Osteocyte (in vitro differentiated cells): ENCODE results near the gene ATXN10. TPM values are rescaled to one million over a fixed set of nuclear protein-coding genes. Genes with fewer than 3 reads are reported as not detected.

Experiments used
- DNase-seq: peaks from one replicate; pipeline ENCODE4 v3.0.0; 2021; ENCODE audit warnings: mixed read lengths; ENCODE audit not compliant: unreplicated experiment; ENCODE audit errors: extremely low spot score
- H3K27ac Mint-ChIP-seq: one replicate; pipeline ENCODE4 v1.8.0; 2021; ENCODE audit warnings: mild to moderate bottlenecking, mixed read lengths; ENCODE audit not compliant: unreplicated experiment
- H3K27me3 Mint-ChIP-seq: one replicate; pipeline ENCODE4 v1.8.0; 2021; ENCODE audit warnings: mixed read lengths; ENCODE audit not compliant: unreplicated experiment
- H3K36me3 Mint-ChIP-seq: one replicate; pipeline ENCODE4 v1.8.0; 2021; ENCODE audit warnings: mixed read lengths; ENCODE audit not compliant: unreplicated experiment
- H3K4me1 Mint-ChIP-seq: one replicate; pipeline ENCODE4 v1.8.0; 2021; ENCODE audit warnings: mixed read lengths; ENCODE audit not compliant: unreplicated experiment
- H3K4me3 Mint-ChIP-seq: one replicate; pipeline ENCODE4 v1.8.0; 2021; ENCODE audit warnings: mild to moderate bottlenecking, moderate library complexity, mixed read lengths; ENCODE audit not compliant: unreplicated experiment
- H3K9me3 Mint-ChIP-seq: one replicate; pipeline ENCODE4 v1.8.0; 2021; ENCODE audit warnings: mixed read lengths; ENCODE audit not compliant: unreplicated experiment
- total RNA-seq: library from RNA; stranded (reverse); gene quantifications from 2 replicates; pipeline ENCODE4 v1.2.1, GENCODE V29; 2021
- TF ChIP-seq, protein P1 (sequence below): fragments of 200-600 bp; sonication (generic); IDR thresholded peaks from 2 replicates; pipeline ENCODE4 v1.5.0; 2021; ENCODE audit warnings: antibody characterized with exemption, mild to moderate bottlenecking, moderate library complexity

The ATXN10 gene
- total RNA-seq, 1 donor from 2014 or later, result 164 TPM

- peaks cover 11% of the 10 kb centered on the region for H3K9me3 Mint-ChIP-seq
- H3K4me1 Mint-ChIP-seq, result peaks cover 10% of the 10 kb centered on the region
- peaks cover 12% of the 10 kb centered on the region for H3K27me3 Mint-ChIP-seq
- H3K4me3 Mint-ChIP-seq, result no peak overlapping the region
- TF ChIP-seq, protein P1, sequence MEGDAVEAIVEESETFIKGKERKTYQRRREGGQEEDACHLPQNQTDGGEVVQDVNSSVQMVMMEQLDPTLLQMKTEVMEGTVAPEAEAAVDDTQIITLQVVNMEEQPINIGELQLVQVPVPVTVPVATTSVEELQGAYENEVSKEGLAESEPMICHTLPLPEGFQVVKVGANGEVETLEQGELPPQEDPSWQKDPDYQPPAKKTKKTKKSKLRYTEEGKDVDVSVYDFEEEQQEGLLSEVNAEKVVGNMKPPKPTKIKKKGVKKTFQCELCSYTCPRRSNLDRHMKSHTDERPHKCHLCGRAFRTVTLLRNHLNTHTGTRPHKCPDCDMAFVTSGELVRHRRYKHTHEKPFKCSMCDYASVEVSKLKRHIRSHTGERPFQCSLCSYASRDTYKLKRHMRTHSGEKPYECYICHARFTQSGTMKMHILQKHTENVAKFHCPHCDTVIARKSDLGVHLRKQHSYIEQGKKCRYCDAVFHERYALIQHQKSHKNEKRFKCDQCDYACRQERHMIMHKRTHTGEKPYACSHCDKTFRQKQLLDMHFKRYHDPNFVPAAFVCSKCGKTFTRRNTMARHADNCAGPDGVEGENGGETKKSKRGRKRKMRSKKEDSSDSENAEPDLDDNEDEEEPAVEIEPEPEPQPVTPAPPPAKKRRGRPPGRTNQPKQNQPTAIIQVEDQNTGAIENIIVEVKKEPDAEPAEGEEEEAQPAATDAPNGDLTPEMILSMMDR, result no peak
- peaks cover 11% of the 10 kb centered on the region for H3K36me3 Mint-ChIP-seq
- no peak overlapping the region for H3K27ac Mint-ChIP-seq
- DNase-seq, result no peak
Measured at GRCh38 chr22:45868571-45869339, 197.1 kb downstream of the ATXN10 start.

DNA sequence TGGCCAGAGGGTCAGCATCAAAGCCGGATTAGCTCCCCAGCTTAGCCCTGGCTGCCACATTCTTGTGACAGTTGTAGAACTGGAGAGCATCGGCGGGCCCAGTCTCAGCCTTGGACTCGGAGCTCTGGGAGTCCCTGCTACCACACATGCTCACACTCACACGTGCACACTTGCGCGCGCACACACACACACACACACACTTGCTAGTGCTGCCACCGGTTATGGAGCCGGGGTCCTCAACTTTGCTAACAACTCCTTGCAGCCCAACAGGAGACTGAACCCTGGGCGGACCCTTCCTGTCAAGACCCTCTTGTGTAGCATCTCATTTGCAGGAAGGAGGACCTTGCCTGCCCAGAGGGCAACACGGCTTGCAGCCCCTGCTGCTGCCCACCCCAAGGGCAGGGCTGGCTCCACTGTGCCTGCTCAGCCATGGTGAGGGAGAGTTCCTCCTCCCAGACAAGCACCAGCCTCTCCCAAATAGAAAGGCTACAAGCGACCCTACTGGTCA, 197.8 kb downstream of the ATXN10 start:
- Mint-ChIP-seq H3K9me3 (peaks cover 15% of the 10 kb centered on the region), H3K4me3 (no peak overlapping the region), H3K4me1 (peaks cover 5% of the 10 kb centered on the region), H3K27me3 (peaks cover 12% of the 10 kb centered on the region), H3K36me3 (peaks cover 11% of the 10 kb centered on the region), H3K27ac (no peak overlapping the region)
- TF ChIP-seq, protein P1, result no peak
- DNase-seq, result no peak

- peak; percentile 63 for DNase-seq
- TF ChIP-seq, protein P1, result no peak
- H3K9me3 Mint-ChIP-seq, result peaks cover 15% of the 10 kb centered on the region
- H3K4me3 Mint-ChIP-seq, result no peak overlapping the region
- no peak overlapping the region for H3K27ac Mint-ChIP-seq
- H3K4me1 Mint-ChIP-seq, result no peaks in the 10 kb centered on the region
- peaks cover 12% of the 10 kb centered on the region for H3K27me3 Mint-ChIP-seq
- peaks cover 11% of the 10 kb centered on the region for H3K36me3 Mint-ChIP-seq
Measured at GRCh38 chr22:45870011-45870410, 198.4 kb downstream of the ATXN10 start.

DNA sequence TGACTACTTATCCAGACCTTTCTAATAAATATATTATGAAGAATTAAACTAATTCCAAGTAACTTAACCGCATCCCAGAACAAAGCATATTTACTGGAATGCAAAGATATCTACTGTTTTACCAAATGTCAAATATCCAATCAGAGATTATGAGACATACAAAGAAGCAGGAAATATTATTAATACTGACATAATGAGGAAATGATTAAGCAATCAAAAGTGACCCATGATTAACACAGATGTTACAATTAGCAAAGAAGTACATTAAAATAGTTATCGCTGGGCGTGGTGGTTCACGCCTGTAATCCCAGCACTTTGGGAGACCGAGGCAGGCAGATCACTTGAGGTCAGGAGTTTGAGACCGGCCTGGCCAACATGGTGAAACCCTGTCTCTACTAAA, 200.1 kb downstream of the ATXN10 start:
- Mint-ChIP-seq H3K27me3 (peaks cover 16% of the 10 kb centered on the region), H3K4me3 (no peak overlapping the region)
- TF ChIP-seq, protein P1, result no peak

DNA sequence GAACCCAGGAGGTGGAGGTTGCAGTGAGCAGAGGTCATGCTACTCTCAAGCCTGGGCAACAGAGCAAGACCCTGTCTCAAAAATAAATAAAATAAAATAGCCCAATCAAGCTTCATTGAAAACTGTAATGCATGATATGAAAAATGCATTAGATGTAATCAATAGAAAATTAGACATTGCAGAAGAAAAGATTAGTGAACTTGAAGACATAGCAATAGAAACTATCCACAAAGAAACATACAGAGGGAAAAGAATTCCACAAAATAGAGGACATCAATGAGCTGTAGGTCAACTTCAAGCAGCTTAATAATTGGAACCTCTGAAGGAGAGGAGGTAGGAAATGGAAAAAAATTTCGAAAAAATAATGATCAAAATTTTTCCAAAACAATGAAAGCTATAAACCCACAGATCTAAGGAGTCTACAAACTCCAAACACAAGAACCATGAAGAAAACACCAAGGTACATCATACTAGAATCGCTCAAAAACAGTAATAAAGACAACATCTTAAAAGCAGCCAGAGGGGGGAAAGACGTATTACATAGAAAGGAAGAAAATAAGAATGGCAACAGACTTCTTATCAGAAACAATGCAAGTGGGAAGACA, 201.1 kb downstream of the ATXN10 start:
- Mint-ChIP-seq H3K9me3 (peaks cover 15% of the 10 kb centered on the region), H3K27ac (no peak overlapping the region), H3K4me3 (no peak overlapping the region), H3K36me3 (peaks cover 11% of the 10 kb centered on the region), H3K27me3 (peaks cover 18% of the 10 kb centered on the region), H3K4me1 (no peaks in the 10 kb centered on the region)
- DNase-seq, result no peak
- TF ChIP-seq, protein P1, result no peak

More for the DNA sequence above, 200.1 kb downstream of the ATXN10 start:
- Mint-ChIP-seq H3K9me3 (peaks cover 15% of the 10 kb centered on the region), H3K4me1 (no peaks in the 10 kb centered on the region), H3K36me3 (peaks cover 11% of the 10 kb centered on the region), H3K27ac (no peak overlapping the region)
- DNase-seq, result no peak
